GM23338 (cell line): Measurements from ENCODE around the gene MAT2B.

ENCODE experiments used
- EZH2 ChIP-seq: fragments of 200-600 bp; sonication (generic); IDR thresholded peaks from one replicate; pipeline ENCODE4 v1.8.0; 2017; ENCODE audit warnings: antibody characterized with exemption, mild to moderate bottlenecking, low read depth; ENCODE audit not compliant: unreplicated experiment
- POLR2AphosphoS5 ChIP-seq: IDR thresholded peaks from 2 replicates; pipeline ENCODE4 v1.6.1; 2016; ENCODE audit warnings: antibody characterized with exemption, low read depth
- STAT1 ChIP-seq: IDR thresholded peaks from one replicate; pipeline ENCODE4 v1.6.1; 2016; ENCODE audit warnings: antibody characterized with exemption; ENCODE audit not compliant: unreplicated experiment
- ZNF114 ChIP-seq: fragments of 250-450 bp; sonication (Bioruptor Pico); IDR thresholded peaks from 2 replicates; pipeline ENCODE4 v1.5.0; 2020; ENCODE audit warnings: mild to moderate bottlenecking, moderate library complexity
- TF ChIP-seq, protein P1 (sequence below), 2 experiments: fragments of 200-600 bp in 1 of 2; sonication (generic) in 1 of 2; conservative IDR thresholded peaks; 2 replicates each; pipeline versions ENCODE4 v1.5.1 to v1.6.1; 2016 to 2017; ENCODE audit warnings: antibody characterized with exemption in 2 of 2, low read depth in 2 of 2, mild to moderate bottlenecking in 2 of 2, moderate library complexity in 1 of 2
- TF ChIP-seq, protein P2 (sequence below): IDR thresholded peaks from one replicate; pipeline ENCODE4 v1.6.1; 2018; ENCODE audit warnings: antibody characterized with exemption; ENCODE audit not compliant: unreplicated experiment
- TF ChIP-seq, protein P3 (sequence below): fragments of 250-450 bp; sonication (Bioruptor Pico); IDR thresholded peaks from 2 replicates; pipeline ENCODE4 v1.5.0; 2020; ENCODE audit warnings: mild to moderate bottlenecking, moderate library complexity

DNA sequence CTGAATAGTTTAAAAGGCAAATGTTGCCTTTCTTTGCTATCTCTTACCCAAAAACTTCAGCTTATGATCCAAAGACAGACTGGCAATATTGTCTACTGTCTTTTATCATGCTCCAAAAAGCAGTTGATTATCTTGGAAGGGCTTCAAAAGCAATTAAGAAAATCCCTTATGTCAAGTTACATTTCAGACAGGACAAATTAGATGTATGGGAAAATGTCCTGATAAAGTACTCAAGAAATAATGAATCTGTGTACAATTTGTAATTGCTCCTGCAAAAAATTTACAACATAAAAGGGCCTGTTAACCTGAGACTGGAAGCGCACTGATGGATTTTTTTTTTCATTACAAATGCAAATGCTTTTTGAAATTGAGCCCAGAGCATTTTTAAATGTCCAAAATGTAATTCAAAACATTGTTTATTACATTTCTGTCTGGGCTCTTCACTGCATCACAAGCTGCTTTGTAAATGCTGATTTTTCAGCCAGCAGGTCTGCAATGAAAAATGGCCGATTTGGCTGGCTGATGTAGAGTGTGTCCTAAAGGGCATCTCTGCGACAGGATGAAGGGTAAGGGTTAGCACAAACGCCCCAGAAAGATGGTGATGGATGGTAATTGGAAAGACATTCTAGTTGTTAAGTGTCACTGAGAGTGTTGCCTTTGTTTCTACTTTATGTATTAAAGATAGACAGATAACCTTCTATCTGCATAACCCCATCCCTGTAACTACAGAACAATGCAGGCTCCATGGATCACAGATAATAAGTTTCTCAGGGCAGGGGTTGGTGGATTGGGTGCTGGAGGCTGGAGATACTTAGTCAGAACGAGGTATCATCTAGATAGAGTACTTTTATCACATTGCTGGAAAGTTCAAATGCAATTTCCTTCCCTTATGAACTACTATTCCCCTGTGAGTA lies 27.0 kb downstream of the MAT2B start:
- TF ChIP-seq, protein P1, sequence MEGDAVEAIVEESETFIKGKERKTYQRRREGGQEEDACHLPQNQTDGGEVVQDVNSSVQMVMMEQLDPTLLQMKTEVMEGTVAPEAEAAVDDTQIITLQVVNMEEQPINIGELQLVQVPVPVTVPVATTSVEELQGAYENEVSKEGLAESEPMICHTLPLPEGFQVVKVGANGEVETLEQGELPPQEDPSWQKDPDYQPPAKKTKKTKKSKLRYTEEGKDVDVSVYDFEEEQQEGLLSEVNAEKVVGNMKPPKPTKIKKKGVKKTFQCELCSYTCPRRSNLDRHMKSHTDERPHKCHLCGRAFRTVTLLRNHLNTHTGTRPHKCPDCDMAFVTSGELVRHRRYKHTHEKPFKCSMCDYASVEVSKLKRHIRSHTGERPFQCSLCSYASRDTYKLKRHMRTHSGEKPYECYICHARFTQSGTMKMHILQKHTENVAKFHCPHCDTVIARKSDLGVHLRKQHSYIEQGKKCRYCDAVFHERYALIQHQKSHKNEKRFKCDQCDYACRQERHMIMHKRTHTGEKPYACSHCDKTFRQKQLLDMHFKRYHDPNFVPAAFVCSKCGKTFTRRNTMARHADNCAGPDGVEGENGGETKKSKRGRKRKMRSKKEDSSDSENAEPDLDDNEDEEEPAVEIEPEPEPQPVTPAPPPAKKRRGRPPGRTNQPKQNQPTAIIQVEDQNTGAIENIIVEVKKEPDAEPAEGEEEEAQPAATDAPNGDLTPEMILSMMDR (conservative IDR thresholded peaks at IDR 0.05; ENCODE audit: low read depth in 2 of 2) = no peak
- TF ChIP-seq EZH2 (no peak), ZNF114 (CRISPR knock-in tag) (no peak), POLR2AphosphoS5 (no peak), STAT1 (no peak)
- TF ChIP-seq, protein P2, sequence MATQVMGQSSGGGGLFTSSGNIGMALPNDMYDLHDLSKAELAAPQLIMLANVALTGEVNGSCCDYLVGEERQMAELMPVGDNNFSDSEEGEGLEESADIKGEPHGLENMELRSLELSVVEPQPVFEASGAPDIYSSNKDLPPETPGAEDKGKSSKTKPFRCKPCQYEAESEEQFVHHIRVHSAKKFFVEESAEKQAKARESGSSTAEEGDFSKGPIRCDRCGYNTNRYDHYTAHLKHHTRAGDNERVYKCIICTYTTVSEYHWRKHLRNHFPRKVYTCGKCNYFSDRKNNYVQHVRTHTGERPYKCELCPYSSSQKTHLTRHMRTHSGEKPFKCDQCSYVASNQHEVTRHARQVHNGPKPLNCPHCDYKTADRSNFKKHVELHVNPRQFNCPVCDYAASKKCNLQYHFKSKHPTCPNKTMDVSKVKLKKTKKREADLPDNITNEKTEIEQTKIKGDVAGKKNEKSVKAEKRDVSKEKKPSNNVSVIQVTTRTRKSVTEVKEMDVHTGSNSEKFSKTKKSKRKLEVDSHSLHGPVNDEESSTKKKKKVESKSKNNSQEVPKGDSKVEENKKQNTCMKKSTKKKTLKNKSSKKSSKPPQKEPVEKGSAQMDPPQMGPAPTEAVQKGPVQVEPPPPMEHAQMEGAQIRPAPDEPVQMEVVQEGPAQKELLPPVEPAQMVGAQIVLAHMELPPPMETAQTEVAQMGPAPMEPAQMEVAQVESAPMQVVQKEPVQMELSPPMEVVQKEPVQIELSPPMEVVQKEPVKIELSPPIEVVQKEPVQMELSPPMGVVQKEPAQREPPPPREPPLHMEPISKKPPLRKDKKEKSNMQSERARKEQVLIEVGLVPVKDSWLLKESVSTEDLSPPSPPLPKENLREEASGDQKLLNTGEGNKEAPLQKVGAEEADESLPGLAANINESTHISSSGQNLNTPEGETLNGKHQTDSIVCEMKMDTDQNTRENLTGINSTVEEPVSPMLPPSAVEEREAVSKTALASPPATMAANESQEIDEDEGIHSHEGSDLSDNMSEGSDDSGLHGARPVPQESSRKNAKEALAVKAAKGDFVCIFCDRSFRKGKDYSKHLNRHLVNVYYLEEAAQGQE = no peak
- TF ChIP-seq, protein P3, sequence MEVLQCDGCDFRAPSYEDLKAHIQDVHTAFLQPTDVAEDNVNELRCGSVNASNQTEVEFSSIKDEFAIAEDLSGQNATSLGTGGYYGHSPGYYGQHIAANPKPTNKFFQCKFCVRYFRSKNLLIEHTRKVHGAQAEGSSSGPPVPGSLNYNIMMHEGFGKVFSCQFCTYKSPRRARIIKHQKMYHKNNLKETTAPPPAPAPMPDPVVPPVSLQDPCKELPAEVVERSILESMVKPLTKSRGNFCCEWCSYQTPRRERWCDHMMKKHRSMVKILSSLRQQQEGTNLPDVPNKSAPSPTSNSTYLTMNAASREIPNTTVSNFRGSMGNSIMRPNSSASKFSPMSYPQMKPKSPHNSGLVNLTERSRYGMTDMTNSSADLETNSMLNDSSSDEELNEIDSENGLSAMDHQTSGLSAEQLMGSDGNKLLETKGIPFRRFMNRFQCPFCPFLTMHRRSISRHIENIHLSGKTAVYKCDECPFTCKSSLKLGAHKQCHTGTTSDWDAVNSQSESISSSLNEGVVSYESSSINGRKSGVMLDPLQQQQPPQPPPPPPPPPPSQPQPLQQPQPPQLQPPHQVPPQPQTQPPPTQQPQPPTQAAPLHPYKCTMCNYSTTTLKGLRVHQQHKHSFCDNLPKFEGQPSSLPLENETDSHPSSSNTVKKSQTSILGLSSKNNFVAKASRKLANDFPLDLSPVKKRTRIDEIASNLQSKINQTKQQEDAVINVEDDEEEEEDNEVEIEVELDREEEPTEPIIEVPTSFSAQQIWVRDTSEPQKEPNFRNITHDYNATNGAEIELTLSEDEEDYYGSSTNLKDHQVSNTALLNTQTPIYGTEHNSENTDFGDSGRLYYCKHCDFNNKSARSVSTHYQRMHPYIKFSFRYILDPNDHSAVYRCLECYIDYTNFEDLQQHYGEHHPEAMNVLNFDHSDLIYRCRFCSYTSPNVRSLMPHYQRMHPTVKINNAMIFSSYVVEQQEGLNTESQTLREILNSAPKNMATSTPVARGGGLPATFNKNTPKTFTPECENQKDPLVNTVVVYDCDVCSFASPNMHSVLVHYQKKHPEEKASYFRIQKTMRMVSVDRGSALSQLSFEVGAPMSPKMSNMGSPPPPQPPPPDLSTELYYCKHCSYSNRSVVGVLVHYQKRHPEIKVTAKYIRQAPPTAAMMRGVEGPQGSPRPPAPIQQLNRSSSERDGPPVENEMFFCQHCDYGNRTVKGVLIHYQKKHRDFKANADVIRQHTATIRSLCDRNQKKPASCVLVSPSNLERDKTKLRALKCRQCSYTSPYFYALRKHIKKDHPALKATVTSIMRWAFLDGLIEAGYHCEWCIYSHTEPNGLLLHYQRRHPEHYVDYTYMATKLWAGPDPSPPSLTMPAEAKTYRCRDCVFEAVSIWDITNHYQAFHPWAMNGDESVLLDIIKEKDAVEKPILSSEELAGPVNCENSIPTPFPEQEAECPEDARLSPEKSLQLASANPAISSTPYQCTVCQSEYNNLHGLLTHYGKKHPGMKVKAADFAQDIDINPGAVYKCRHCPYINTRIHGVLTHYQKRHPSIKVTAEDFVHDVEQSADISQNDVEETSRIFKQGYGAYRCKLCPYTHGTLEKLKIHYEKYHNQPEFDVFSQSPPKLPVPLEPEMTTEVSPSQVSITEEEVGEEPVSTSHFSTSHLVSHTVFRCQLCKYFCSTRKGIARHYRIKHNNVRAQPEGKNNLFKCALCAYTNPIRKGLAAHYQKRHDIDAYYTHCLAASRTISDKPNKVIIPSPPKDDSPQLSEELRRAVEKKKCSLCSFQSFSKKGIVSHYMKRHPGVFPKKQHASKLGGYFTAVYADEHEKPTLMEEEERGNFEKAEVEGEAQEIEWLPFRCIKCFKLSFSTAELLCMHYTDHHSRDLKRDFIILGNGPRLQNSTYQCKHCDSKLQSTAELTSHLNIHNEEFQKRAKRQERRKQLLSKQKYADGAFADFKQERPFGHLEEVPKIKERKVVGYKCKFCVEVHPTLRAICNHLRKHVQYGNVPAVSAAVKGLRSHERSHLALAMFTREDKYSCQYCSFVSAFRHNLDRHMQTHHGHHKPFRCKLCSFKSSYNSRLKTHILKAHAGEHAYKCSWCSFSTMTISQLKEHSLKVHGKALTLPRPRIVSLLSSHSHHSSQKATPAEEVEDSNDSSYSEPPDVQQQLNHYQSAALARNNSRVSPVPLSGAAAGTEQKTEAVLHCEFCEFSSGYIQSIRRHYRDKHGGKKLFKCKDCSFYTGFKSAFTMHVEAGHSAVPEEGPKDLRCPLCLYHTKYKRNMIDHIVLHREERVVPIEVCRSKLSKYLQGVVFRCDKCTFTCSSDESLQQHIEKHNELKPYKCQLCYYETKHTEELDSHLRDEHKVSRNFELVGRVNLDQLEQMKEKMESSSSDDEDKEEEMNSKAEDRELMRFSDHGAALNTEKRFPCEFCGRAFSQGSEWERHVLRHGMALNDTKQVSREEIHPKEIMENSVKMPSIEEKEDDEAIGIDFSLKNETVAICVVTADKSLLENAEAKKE (CRISPR knock-in tag) = no peak
